Fibroblast of skin of scalp (primary cell): ENCODE data around the gene KCNMB2.
"Not testable (repeated sequence)": the region's sequence is repeated elsewhere in the genome, so short reads cannot be mapped to it uniquely, and the experiment has no call there.

Experiments used
- DNase-seq: peaks from one replicate; pipeline ENCODE4 v3.0.0-alpha.2; 2013

KCNMB2 gene

DNA sequence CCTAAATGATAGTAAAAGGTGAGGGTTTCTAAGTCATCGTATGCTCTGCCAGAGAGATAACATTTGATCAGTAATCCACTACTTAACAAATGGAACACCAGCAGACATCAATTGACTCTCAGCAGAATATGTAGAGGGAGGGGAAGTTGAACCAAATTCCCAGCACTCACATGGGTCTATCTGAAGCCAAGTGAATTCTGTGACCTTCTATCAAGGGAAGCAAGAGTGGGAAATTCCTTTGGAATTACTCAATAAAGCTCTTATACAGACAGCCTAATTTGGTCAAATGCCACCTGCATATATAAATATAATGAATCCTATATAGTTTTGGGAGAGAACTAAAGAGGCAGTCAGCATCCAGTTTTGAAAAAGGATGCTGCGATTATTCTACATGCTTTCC lies 15.8 kb upstream of the KCNMB2 start:
- peak; percentile 34 for DNase-seq

DNA sequence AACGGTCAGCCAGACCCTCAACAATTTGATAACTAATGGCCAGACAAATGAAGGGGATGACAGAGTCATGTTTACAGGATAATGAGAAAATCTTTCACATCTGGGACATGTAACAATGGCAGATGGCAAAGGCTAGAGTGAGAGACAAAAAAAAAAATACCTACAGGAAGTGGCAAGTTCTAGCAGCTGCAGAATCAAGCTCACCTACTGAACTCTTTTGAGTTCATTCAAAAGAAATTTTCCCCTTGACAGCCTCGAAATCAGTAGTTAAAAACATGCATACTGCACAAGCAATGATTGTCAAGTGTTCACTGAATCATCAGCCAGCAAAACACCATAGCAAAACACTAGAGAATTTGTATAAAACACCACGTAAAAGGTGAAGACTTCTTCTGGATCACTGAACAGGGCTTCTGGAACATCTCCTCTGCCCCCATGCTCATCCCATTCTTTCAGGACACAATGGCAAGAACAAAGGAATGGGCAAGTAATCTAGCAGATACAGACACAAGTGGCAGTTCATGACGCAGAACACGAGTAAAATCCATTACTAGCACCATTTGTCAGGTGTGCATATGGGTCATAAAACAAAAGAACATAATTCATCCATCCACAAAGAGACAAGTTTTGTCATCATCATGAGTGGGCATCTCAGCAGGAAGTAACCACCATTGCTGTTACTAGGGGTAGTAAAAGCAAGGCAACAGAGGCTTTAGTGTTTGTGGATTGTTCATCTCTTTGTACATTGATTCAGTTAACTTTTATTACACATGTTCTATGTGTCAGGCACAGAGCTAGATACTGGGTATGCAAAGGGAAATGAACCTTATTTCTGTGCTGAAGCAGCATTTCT lies 13.8 kb upstream of the KCNMB2 start:
- DNase-seq = no peak

DNA sequence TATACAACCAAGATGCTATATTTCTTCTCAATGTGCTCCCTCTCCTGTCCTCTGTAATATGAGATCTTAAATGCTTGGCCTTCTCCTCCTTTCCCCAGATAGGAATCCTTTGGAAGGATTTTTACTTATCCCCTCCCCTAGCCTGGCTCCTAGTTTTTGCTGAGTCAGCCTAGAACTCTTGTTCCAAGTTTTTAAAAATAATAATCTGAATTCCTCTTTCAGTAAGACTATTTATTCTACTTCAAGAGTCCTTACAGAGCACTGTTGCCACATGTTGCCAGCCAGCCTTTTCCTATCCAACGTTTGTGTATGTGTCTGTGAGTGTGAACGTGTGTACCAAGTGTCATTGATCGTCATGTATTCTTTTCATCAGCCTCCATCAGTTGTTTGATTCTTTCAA lies 11.0 kb upstream of the KCNMB2 start:
- peak; percentile 60 for DNase-seq

DNA sequence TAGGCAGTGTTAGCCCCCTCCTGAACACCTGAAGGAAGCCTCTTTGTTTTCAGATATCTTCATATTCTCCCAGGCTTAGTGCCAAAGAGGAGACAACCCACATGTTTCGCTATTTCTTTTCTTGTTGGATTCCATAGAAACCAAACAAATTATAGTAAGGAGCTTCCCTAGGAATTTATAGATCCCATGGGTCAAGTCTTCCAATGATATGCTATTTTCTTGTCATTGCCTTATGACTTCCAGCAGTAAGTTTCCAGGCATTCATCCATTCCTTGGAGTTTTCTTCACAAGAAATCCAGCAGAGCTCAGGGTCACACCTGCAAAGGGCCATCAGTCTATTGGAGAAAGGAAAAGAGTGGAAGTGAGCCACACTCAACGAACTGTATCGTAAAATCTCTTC lies 9.9 kb upstream of the KCNMB2 start:
- DNase-seq = no peak

DNA sequence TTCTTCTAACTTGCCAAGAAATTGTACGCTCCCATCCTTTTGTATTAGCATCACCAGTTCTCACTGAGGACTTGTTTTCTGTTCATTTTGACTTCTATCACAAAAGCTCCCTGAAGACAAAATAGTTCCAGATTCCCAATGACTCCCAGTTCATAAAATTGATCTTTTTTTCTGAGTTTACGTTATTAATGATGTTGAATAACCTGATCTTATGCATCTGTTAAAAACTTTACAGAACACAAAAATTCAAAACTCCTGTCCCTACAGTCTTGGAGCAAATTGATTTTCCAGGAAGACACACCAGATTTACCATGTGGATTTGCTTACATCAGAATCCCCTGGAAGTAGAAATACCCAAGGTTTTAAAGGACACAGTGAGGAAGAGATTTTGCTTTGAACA lies 8.3 kb upstream of the KCNMB2 start:
- no peak for DNase-seq

DNA sequence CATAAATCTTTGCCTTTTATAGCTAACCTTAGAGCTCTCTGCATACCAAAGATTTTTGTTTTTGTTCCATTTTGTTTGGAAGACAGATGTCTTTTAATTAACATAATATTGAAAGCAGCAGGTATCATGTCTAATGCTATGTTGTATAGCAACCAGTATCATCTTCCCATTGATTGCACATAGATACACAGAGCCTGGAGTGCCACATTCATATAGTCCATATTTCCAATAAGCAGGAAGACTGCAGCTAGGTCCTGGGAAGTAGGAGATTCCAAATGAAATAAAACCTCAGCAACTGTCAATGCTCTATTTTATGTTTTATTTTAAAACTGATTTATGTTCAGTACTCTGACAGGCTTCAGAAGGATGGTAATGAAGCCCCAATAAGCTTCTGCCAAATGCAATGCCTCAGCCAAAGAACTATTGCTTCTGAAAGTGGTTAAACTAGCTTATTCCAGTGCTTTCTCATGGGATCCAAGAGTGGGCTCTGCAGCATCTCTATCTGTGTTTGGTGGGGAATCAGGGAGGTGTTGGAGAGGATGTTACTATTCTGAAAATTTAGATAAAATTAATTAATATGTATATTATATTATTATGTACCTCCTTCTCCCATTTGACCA lies 6.5 kb upstream of the KCNMB2 start:
- DNase-seq = no peak

DNA sequence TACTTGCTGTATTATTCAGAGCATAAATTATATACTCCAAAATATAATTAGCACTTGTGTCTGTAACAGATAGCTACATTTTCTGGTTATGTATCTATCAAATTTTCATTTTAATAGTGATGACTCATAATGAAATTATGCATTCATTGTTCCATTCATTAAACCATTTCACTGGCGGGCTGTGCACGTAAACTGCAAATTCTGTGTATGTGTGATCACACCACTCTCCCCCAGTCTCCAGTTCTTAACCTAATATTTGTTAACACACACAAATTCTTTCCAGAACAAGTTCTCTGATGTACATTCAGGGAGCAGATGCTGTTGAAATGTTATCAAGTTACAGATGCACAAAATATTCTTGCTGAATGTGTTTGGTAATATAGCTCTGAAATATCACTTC lies 3.8 kb upstream of the KCNMB2 start:
- DNase-seq = peak; percentile 28

DNA sequence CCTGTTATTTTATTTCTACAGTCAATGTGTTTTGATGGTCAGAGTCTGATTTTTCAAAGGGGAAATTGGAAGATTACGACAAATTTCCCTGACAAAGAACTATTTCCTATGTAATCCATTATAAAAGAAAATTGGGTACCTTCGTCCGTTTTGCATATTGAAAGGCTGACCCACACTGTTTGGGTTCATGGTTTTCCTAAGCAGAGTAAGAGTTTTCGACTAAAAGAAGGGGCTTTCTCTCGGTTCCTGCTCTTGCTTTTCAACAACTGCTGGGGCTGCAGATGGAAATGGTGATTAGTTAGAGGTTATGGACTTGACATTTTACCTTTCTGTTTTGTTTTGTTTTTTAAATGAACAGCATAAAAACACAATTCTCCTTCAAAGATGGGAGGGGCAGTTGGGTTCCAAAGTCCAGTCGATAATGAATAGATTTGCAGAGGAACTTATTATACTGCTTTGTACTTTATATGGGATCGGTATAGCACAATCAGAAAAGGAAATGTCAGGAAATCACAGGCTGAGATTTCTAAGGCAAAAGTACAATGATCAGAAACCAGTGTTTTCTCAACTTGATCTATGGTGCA lies 978 bp downstream of the KCNMB2 start:
- no peak for DNase-seq

DNA sequence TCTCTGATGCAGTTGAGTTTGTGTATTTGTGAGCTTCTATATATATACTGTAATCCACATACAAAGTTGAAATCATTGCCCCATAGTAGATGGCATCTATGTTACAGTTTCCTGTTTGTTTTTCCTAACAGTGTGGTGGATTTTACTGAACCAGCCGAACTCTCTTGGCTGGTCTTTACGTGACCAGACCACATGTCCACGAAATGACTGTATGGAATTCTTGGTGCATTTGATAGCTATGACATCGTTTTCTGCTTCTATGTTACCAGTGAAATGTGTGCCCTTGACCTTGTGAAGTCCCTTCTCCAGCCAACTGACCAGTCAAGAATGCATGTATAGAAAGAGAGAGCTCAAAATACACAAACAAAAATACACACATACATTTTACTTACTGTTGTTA lies 1.8 kb downstream of the KCNMB2 start:
- DNase-seq = peak; percentile 5

DNA sequence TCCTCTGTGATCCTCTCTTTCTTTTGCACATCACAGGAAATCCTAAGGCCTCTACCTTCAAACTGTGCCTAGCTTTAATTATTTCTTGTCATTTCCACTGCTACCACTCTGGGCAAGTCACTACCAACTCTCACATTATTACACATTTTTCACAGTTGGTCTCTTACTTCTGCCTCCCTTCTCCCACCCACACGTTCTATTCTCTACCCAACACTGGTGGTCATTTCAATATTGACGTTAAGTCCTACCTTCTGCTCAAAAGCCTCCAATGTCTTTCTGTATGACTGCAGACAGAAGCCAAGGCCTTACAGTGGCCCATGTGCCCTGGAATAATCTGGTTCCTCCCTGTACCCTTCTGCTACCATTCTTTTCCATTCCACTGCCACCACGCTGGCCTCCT lies 3.9 kb downstream of the KCNMB2 start:
- DNase-seq = no peak

DNA sequence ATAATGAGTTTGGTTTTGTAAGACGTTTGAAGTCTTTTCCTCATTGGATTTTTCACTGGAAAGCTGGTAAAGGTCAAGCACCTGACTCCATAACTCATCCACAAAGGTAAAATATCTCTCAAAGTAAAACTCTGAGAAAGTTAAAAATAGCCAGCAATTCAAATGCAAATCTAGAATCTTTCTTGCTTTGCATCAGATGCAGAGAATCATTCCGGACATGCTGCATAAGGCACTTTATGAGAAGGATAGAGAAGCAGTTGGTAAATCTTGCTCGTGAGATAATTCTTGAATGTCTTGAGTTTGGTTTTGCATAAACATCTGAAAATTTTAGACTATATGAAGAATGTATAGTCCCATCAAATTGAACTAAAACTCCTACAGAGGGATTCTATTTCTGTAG lies 9.1 kb downstream of the KCNMB2 start:
- DNase-seq = no peak

DNA sequence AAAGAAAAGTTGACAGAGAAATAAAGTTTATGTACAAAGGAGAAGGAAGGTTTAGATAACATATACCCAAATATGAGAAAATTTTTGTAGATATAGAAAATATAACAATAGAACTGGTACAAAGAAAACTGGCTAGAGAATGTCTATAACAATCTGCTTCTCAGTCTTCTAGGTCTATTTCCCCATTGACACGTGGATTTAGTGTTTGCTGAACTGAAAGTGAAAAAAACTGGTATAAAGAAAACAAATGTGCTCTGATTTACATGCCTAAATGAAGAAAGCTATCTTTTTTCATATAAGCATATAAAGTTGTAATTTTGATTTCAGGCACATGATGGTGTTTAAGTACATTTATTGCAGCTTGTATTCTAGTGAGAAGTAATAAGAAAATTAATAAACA lies 9.8 kb downstream of the KCNMB2 start:
- no peak for DNase-seq

DNA sequence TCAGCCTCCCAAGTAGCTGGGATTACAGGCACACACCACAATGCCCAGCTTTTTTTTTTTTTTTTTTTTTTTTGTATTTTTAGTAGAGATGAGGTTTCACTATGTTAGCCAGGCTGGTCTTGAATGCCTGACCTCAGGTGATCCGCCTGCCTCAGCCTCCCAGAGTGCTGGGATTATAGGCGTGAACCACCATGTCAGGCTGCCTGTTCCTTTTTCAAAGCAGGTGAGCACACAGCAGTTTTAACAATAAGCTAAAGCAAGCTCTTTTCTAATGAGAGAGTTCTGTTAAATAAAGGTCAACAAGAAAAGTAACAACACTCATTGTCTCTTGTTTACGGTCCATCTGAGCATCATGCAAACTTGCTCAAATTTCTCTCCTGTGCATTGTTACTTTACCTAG lies 13.2 kb downstream of the KCNMB2 start:
- not testable (repeated sequence) for DNase-seq

DNA sequence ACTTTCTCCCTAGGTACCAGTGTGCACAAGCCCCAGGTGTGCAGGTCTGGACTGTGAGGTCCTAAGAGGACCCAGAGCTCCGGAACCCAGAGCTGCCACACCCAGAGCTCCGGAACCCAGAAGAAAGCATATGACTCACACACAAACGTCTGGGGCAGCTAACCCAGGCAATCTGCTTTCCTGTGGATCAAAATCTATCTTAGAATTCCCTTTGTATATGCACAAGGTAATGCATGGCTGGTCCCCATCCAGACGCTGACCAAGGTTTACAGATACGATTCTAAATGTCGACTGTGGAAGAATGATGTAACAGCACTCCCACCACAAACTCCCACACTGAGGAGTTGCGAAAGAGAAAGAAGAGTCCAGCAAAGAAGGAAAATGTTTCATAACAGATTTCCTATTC lies 15.7 kb downstream of the KCNMB2 start:
- DNase-seq = peak; percentile 7

DNA sequence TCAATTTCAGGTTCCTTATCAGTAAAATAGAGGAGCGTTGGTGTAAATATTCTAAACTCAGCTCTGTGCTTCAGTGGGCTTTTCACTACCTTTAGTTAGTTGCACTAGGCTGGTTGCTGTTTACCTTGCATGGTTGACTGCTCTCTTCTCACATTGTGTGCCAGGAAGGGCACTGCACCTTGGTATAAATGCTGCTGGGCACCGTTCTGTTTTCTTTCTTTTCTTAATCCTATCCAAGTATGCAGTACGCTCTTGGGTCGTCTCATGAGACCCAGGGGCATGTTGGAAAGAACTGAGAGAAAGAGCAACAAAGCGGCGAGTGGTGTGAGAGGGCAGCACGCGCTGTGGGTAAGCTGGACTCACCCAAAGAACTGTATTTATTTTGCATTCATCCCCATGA lies 22.4 kb downstream of the KCNMB2 start:
- no peak for DNase-seq

DNA sequence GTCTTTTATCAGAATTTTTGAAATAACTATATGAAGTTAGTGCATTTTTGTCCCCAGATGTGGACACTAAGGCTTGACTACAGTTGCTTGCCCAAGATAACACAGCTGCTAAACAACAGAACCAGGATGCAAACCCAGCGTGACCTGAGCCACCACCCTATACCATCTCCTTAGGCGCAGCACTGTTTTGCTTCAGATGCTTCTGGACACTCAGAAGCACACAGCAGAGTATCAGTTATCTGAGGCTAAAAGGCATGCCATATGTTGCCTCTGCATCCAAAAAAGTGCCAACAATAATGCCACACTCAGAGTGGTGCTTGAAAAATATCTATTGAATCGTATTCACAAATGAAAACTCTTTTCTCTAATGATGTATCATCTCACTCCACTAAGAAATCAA lies 24.5 kb downstream of the KCNMB2 start:
- DNase-seq = no peak

DNA sequence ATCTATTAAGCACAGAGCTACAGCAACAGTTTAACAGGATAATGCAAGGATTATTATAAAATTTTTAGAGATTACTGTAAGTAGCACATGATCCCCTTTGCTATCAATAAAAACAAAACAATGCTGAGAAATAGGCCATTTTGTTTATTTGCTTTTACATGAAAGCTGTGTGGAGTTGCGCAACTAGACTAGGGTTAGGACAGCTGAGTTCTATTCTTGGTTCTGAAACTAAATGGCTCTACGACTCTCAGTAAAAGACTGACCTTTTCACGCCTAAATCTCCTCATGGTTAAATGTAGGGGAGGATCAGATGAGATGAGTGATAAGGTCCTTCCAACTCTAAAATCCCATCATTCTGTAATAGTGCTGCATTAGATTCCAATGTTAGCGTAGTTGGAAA lies 25.0 kb downstream of the KCNMB2 start:
- DNase-seq = no peak

DNA sequence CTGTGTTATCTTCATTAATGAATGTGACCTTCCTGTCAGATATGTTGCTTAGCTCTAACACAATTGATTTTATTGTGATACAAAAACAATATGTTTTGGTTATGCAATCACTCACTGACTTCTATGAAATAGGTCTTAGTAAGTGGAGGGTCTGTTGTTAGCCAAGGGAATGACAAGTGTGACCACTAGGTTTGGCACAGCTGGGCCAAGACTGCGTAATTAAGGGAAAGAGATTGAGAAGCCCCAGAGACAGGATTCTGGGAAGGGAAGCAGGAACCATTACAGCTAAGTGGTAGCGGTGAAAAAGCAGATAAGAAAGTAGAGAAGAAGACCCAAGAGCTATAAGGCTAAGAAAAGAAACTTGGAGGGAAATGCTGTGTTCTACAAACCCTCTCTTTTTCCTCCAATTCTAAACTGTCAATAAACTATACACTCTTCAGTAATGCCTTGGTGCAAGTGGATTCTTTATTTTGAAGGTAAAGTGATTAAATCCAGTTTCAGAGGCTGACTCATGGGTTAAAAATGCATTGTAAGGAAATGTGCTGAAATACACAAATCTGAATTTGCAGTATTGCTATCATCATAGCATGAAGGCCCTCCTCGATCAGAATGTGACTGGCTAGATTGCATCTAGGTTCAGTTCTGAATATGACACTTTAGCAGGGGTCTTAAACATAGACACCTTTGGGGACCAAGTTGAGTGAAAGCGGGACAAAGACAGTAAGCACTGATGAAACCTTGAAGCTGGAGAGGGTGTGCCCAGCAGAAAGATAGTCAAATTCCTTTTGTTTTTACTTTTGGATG lies 26.1 kb downstream of the KCNMB2 start:
- DNase-seq = peak; percentile 17

DNA sequence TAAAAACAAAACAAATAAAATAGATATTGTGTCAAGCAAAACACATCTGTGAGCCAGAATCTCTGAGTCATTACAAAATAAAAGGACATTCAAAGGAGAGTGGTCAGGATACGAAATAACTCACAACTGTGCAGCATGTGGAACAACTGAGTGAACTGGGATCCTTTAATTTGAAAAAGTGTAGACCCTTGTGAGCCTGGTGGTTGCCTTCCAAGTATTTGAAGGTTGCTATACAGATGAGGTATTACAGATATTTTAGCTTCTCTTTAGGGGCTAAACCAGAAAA lies 26.7 kb downstream of the KCNMB2 start:
- DNase-seq = peak; percentile 23

DNA sequence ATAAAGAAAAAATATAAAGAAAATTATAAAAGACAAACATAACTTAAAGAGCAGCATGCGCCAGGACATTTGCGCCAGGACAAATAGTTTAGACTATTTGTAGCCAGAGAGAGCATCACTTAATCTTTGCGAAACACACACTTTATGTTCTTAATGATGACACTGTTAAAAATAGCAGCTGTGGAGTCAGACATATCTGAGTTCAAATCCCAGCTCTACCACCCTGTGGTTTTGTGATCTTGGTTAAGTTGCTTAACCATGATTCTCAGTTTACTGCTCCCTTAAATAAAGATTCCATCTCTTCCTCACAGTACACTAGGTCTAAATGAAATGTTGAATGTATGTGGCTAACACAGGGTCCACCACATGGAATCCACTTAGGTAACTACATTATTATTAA lies 31.4 kb downstream of the KCNMB2 start:
- DNase-seq = no peak

DNA sequence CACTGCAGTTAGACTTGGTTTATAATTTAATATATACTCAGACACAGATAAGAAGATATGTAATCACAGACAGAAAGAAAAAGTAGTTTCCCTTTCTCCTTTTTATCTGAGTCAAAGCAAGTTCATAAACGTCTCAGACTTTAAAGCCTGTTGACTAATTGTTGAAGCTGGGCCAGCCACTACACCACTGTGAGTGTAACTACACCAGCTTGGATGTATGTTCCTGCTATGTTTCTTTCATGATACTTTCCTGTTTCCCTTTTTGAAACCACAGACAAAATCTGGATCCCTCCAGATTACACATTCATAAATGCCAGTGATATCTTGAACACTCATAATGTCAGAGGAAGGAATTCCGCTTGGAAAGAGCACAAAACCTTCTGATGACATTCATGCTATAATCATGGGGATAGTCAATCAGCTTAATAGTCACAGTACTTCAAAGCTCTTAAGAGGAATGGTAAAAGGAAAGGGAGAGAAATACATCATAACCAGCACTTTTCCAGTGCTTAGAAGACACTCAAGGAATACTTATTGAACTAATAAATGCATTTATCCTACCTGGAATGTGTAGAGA lies 32.0 kb downstream of the KCNMB2 start:
- DNase-seq = peak; percentile 5

DNA sequence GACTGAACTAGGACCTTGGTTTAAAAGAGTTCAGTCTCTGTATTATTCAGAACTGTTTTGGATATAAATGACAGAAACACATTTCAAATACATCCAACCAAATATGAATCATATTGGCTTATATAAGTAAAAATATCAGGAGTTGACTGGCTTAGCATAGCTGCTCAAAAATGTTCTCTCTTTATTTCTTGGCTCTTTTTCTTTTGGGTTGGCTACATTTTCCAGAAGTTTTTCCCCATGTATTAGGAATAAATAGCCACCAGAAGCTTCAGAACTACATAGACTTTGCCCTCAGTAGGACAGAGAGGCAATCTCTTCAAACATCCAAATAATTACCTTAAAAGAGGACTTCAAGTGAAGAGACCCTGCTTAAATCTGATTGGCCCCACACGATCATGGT lies 32.7 kb downstream of the KCNMB2 start:
- DNase-seq = no peak

DNA sequence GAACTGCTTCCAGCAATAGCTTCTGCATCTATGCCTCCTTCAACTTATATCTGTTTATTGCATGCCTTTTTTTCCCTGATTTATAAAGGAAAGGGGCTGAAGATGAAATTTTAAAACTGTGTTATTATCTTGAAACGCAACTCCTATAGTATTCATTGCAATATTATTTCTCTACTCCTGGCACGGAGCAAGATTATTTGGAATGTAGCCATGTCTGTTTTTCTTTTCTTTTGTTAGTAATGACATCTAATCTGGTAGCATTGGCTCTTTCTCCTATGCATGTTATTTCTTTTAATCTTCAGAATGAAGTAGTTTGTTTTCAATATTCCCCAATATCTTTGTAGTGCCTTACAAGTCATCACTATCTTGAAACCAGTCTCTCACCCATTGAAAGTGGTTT lies 33.6 kb downstream of the KCNMB2 start:
- DNase-seq = no peak
